ENCODE data around the gene FAM222A.

DNA sequence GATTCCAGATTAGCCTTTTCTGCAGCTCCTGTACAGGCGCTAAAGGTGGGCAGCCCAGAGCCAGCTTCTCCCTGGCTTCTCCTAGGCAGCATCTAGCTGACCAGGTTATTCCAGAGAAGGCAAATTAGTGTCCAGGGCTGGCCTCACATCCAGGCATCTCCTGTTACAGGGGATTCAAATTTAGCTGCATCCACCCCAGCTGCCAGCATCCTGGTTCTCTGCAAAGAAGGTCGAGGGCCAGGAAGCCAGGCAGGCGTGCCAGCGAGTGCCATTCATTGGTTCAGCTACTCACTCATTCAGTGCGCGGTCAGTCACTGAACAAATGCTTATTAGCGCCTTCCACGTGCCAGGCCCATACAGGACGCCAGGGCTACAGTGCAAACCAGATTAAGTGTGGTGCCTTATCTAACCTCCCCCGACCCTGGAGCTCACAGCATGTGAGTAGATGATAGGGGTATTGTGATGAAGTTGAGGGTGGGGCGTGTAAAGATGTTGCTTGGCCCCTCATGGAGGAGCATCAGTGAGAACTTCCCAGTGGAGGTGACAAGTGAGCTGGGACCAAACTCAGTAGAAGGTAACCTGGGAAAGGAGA, 15.7 kb upstream of the FAM222A start:
- no peak for TF ChIP-seq CTCF (conservative IDR thresholded peaks at IDR 0.05; ENCODE audit: low read depth, low read length)
- no peak for TF ChIP-seq POLR2A (IDR thresholded peaks at IDR 0.05; ENCODE audit: low read depth, low read length)
- TF ChIP-seq, protein P1, sequence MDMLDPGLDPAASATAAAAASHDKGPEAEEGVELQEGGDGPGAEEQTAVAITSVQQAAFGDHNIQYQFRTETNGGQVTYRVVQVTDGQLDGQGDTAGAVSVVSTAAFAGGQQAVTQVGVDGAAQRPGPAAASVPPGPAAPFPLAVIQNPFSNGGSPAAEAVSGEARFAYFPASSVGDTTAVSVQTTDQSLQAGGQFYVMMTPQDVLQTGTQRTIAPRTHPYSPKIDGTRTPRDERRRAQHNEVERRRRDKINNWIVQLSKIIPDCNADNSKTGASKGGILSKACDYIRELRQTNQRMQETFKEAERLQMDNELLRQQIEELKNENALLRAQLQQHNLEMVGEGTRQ (IDR thresholded peaks at IDR 0.05; ENCODE audit: low read depth, low read length) = no peak
- no peak for TF ChIP-seq BHLHE40 (IDR thresholded peaks at IDR 0.05; ENCODE audit: low read depth, low read length)
- TF ChIP-seq FOS (IDR thresholded peaks at IDR 0.05; ENCODE audit: low read depth, low read length) = no peak
- no peak for TF ChIP-seq MAFK (IDR thresholded peaks at IDR 0.05; ENCODE audit: low read depth, low read length)
- TF ChIP-seq SMC3 (IDR thresholded peaks at IDR 0.05; ENCODE audit: low read depth, low read length) = no peak
- TF ChIP-seq RAD21 (IDR thresholded peaks at IDR 0.05; ENCODE audit: low read length) = no peak
- no peak for TF ChIP-seq RFX5 (IDR thresholded peaks at IDR 0.05; ENCODE audit: low read depth, low read length)
- TF ChIP-seq RCOR1 (IDR thresholded peaks at IDR 0.05; ENCODE audit: insufficient replicate concordance, low read length) = no peak
- no peak for TF ChIP-seq CEBPB (IDR thresholded peaks at IDR 0.05; ENCODE audit: low read depth, low read length)
- TF ChIP-seq CHD1 (IDR thresholded peaks at IDR 0.05; ENCODE audit: low read depth, low read length) = no peak
- TF ChIP-seq ELK1 (IDR thresholded peaks at IDR 0.05; ENCODE audit: borderline replicate concordance, low read depth, low read length) = no peak
